ENCODE data around the gene CREBRF.
A peak's percentile ranks its signal among the peaks of the same experiment; 100 is the strongest.
"Not testable (repeated sequence)": the region's sequence is repeated elsewhere in the genome, so short reads cannot be mapped to it uniquely, and the experiment has no call there.

CREBRF gene

DNA sequence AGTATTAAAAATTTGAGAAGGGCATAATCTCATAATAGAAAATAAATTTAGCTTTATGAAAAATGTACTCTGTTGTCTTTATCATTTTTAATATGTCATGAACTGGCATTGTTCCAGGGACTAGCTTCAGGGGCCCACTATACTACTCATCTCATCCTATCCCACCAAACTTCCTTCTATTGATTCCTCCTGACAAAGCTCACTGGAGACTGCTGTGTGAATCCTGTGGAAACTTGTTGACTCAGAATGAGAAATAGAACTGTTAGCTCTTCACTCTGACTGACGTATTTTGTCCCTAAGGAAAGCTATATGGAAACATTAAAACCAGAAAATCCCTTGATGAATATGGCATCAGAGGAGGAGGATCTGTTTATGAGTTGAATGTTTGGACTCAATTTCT is 58.4 kb downstream of the CREBRF start:
- TF ChIP-seq, protein P1, sequence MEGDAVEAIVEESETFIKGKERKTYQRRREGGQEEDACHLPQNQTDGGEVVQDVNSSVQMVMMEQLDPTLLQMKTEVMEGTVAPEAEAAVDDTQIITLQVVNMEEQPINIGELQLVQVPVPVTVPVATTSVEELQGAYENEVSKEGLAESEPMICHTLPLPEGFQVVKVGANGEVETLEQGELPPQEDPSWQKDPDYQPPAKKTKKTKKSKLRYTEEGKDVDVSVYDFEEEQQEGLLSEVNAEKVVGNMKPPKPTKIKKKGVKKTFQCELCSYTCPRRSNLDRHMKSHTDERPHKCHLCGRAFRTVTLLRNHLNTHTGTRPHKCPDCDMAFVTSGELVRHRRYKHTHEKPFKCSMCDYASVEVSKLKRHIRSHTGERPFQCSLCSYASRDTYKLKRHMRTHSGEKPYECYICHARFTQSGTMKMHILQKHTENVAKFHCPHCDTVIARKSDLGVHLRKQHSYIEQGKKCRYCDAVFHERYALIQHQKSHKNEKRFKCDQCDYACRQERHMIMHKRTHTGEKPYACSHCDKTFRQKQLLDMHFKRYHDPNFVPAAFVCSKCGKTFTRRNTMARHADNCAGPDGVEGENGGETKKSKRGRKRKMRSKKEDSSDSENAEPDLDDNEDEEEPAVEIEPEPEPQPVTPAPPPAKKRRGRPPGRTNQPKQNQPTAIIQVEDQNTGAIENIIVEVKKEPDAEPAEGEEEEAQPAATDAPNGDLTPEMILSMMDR (IDR thresholded peaks at IDR 0.05), result no peak
- Mint-ChIP-seq H3K36me3 (ENCODE audit: low read depth) (peaks cover 57% of the 10 kb centered on the region), H3K4me3 (no peak overlapping the region), H3K27ac (peak overlapping the region; percentile 77), H3K4me1 (peaks cover 5% of the 10 kb centered on the region), H3K27me3 (ENCODE audit: low read depth, poor library complexity) (no peaks in the 10 kb centered on the region), H3K9me3 (peaks cover 12% of the 10 kb centered on the region)
- no peak for DNase-seq

DNA sequence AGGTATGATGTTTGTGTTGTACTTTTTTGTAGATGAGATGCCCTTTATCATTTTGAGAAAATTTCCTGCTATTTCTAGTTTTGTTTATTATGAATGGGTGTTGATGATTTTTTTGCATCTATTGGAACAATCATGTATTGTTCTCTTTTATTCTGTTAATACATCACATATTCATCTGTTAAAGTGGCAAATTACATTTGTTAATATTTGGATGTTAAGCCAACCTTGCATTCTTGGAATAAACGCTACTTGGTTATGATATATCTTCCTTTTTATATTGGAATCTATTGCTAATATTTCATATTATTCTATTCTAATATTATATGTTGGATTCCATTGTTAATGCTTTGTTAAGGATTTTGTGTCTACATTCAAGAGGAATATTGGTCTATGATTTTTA is 63.6 kb downstream of the CREBRF start:
- TF ChIP-seq, protein P1 (IDR thresholded peaks at IDR 0.05), result no peak
- H3K9me3 Mint-ChIP-seq, result peaks cover 25% of the 10 kb centered on the region
- no peak for DNase-seq
- peaks cover 43% of the 10 kb centered on the region for H3K36me3 Mint-ChIP-seq (ENCODE audit: low read depth)
- H3K27ac Mint-ChIP-seq, result no peak overlapping the region
- peaks cover 2% of the 10 kb centered on the region for H3K4me1 Mint-ChIP-seq
- no peak overlapping the region for H3K4me3 Mint-ChIP-seq
- no peaks in the 10 kb centered on the region for H3K27me3 Mint-ChIP-seq (ENCODE audit: low read depth, poor library complexity)

DNA sequence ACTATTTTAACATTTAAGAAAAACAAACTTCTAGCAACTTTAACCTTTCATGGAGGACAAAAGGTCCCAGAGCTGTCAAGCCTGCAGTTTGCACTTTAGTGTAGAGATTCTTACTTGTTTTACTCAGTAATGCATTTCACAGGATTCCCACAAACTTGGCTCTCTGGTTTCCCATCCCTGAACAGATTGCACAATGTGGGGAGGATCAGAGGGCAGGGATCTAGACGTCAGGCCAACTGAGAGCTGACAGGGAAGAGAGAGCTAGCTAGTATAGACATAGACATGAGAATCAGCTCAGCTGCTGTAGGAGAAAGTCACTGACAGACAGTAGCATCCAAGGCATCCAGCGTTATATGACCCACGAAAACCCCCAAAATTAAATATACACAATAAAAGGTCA is 67.3 kb downstream of the CREBRF start:
- TF ChIP-seq, protein P1 (IDR thresholded peaks at IDR 0.05), result no peak
- Mint-ChIP-seq H3K36me3 (ENCODE audit: low read depth) (peaks cover 49% of the 10 kb centered on the region), H3K4me1 (no peaks in the 10 kb centered on the region), H3K27ac (no peak overlapping the region), H3K4me3 (no peak overlapping the region), H3K9me3 (peaks cover 22% of the 10 kb centered on the region), H3K27me3 (ENCODE audit: low read depth, poor library complexity) (no peaks in the 10 kb centered on the region)
- DNase-seq, result no peak

DNA sequence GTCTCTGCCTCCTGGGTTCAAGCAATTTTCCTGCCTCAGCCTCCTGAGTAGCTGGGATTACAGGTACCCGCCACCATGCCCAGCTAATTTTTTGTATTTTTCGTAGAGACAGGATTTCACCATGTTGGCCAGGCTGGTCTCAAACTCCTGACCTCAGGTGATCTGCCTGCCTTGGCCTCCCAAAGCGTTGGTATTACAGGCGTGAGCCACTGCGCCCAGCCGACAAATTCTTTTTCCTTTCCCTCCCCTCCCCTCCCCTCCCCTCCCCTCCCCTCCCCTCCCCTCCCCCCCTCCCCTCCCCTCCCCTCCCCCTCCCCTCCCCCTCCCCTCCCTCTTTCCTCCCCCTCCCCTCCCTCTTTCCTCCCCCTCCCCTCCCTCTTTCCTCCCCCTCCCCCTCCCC is 76.0 kb downstream of the CREBRF start:
- H3K4me1 Mint-ChIP-seq; H3K27ac Mint-ChIP-seq; H3K27me3 Mint-ChIP-seq (ENCODE audit: low read depth, poor library complexity); H3K4me3 Mint-ChIP-seq; H3K9me3 Mint-ChIP-seq; DNase-seq: not testable (repeated sequence)
- H3K36me3 Mint-ChIP-seq (ENCODE audit: low read depth), result peaks cover 13% of the 10 kb centered on the region

DNA sequence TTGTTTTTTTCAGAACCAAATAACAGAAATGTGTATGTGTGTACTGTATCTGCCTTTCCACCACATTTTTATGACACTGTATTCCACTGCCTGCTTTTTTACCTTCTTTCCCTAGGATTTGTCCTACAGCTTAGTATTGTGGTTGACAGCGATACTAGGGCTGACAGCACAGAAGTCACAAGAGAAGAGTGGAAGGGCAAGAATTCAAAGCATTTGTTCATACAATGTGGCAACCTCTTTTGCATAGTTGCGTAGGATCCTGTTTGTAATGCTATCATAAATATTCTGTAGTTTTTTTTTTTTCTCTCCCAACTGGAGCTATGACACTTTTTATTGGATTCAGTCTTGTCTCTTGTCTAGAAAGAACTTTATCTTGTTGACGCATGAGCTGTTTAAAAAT is 82.6 kb downstream of the CREBRF start:
- H3K4me3 Mint-ChIP-seq, result no peak overlapping the region
- peaks cover 10% of the 10 kb centered on the region for H3K27me3 Mint-ChIP-seq (ENCODE audit: low read depth, poor library complexity)
- H3K36me3 Mint-ChIP-seq (ENCODE audit: low read depth), result no peaks in the 10 kb centered on the region
- H3K4me1 Mint-ChIP-seq, result no peaks in the 10 kb centered on the region
- no peak overlapping the region for H3K27ac Mint-ChIP-seq
- DNase-seq, result no peak
- TF ChIP-seq, protein P1 (IDR thresholded peaks at IDR 0.05), result no peak
- no peaks in the 10 kb centered on the region for H3K9me3 Mint-ChIP-seq

DNA sequence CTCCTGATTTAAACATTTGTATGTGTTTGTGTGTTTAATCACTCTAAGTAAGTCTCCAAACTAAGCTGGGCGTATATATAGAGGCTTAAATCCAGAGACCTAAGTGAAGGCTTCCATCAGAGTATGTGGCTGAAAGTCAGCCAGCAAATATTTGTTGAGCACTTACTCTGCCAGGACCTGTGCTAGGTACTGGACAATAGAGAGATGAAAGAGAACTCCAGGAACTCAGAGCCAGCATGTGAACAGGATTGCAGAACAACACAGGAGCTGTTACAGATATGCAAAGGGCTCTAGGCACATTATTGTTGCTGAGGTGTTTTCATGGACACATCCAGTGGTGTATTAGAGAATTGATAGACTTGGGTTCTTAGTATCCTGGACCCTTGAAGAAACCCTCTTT is 83.5 kb downstream of the CREBRF start:
- TF ChIP-seq, protein P1 (IDR thresholded peaks at IDR 0.05), result no peak
- H3K4me3 Mint-ChIP-seq, result no peak overlapping the region
- H3K27ac Mint-ChIP-seq, result no peak overlapping the region
- no peaks in the 10 kb centered on the region for H3K4me1 Mint-ChIP-seq
- H3K9me3 Mint-ChIP-seq, result no peaks in the 10 kb centered on the region
- no peak for DNase-seq
- H3K27me3 Mint-ChIP-seq (ENCODE audit: low read depth, poor library complexity), result peaks cover 7% of the 10 kb centered on the region
- no peaks in the 10 kb centered on the region for H3K36me3 Mint-ChIP-seq (ENCODE audit: low read depth)
